HG03060 (cell line): ENCODE results near the gene TRAF2.

Source experiments
- ATAC-seq: cut with Tn5 transposase; IDR thresholded peaks from one replicate; pipeline ENCODE4 v1.9.1; 2021; ENCODE audit warnings: low read depth, moderate number of reproducible peaks; ENCODE audit not compliant: unreplicated experiment

Gene TRAF2

DNA sequence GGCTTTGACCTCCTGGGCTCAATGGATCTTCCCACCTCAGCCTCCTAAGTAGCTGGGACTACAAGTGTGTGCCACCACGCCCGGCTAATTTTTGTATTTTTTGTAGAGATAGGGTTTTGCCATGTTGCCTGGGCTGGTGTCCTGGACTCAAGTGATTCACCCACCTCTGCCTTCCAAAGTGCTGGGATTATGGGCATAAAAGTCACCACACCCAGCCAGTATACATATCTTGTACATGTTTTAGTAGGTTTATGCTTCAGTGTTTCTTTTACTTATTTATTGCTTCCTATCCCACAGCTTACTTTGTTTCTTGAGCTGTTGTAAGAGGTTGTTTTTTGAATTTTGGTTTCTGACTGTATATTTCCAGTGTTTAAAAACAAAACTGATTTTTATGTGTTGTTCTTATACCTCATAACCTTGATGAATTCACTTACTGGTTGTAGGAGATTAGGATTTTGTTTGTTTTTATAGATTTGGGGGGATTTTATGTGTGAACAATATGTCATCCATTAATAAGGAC is 45.4 kb downstream of the TRAF2 start:
- ATAC-seq, result no peak

DNA sequence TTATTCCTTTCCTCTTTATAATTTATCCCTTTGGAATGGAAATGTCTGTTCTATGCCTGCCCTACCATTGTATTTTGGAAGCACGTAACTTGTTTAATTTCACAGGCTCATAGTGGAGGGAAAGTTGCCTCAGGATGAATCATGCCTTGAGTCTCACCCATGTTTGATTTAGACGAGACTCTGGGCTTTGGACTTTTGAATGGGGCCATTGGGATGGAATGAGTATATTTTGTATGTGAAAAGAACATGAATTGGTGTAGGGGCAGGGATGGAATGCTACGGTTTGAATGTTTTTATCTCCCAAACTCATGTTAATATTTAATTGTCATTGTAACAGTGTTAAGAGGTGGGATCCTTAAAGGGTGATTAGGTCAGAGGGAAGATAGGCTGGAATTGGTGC is 48.0 kb downstream of the TRAF2 start:
- ATAC-seq, result no peak

DNA sequence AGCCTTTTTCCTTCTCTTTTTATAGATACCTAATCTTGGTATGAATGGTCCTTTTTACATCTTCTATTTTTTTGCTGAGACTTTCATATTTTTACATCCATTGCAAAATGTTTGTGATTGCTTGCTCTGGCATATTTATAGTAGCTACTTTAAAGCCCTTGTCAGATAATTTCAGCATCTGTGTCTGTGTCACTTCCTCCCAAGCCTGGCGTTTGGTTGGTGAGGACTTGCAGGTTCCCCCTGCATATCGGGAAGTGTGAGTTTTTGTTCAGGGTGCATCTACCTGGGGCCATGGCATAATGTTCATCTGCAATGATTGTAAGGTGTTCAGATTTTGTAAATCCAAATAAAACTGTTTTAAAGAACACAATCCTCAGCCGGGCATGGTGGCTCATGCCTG is 49.3 kb downstream of the TRAF2 start:
- no peak for ATAC-seq

DNA sequence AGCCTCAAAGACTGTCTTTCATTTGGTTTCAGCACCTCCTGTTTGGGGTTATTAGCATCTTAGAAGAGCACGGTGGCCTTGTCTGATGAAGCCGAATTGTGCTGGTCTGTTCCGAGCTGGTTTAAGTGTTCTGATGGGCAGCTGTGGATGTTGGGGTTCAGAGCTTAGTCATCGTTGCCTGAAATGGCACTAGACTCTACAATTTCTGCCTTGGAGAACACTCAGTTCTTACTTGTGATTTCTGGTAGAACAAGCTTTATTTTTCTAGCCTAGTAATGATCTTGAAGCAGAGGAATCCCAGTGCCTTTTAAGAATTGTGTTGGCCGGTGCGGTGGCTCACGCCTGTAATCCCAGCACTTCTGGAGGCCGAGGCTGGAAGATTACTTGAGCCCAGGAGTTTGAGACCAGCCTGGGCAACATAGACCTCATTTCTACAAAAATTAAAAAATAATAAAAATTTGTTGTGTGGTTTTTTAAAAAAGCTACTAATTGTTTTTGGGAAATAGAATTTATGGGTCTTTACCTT is 50.4 kb downstream of the TRAF2 start:
- ATAC-seq, result no peak

DNA sequence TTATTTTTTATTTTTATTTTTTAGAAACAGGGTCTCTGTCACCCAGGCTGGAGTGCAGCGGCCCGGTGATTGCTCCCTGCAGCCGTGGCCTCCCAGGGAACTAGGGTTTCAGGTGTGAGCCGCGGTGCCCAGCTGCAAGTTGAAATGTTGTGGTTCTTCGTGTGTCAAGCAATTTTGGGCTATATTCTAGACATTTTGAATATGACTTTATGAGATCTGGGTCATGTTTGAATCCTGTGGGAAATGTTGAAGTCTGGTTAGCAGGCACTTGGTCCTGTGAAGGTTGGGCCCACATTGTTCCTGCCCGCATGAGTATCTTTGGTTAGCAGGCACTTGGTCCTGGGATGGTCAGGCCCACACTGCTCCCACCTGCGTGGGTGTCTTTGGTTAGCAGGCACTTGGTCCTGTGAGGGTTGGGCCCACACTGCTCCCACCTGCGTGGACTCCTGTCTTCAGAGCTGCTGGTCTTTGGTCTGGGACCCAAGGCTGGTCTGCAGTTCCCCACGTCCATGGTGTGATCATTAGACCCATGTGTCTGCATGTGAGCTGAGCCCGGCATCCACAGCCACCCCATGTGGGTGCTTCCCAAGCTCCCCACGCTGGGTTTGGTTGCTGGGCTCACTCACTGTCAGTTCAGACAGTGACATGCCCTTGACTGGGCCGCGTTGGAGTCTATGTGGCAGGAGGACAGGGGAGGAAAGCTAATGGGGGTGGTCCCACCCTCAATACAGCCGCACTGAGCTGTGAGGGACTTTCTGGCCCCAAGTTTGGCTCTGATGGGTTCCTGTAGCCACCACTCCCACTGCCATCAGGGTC is 51.1 kb downstream of the TRAF2 start:
- ATAC-seq, result no peak

DNA sequence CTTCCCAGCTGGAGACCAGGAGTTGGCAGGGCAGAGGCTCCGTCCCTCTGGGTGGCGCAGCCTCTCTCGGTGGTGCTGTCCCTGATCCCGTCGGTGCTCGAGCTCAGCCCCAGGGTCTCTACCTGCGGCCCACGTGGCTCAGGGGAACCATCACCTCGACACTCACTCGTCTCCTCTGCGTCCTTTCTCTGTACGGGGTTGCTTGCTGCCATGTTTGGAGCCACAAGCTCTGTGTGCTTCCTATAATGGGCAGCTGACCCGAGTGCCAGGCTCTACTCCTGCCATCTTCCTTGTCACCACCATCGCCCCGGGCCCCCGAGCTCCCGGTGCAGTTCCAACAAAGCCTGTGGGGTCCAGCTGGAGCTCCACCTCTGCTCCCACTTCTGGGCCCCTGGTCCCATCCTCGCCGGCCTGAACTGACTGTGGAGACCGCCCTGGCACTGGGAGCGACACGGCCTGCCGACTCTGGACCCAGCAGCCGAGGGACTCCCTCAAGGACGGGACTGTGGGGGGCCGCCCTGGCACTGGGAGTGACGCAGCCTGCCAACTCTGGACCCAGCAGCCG is 53.2 kb downstream of the TRAF2 start:
- ATAC-seq, result no peak

DNA sequence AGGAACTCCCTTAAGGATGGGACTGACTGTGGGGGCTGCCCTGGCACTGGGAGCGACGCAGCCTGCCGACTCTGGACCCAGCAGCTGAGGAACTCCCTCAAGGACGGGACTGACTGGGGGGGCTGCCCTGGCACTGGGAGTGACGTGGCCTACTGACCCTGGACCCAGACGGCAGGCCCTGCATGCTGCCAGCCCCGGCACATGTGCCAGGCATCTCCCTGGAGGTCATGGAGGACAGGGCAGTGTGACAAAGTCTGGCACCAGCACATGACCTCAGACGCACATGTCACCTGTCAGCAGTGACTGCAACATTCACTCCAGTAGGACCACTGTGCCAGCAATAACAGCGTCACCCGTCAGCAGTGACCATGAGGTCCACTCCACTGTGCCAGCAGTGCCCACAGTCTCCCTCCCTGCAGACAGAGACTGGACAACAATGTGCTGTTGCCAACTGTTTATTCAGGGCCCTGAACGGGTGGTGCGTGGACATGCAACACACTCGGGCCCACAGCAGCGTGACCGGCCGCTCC is 53.7 kb downstream of the TRAF2 start:
- no peak for ATAC-seq

DNA sequence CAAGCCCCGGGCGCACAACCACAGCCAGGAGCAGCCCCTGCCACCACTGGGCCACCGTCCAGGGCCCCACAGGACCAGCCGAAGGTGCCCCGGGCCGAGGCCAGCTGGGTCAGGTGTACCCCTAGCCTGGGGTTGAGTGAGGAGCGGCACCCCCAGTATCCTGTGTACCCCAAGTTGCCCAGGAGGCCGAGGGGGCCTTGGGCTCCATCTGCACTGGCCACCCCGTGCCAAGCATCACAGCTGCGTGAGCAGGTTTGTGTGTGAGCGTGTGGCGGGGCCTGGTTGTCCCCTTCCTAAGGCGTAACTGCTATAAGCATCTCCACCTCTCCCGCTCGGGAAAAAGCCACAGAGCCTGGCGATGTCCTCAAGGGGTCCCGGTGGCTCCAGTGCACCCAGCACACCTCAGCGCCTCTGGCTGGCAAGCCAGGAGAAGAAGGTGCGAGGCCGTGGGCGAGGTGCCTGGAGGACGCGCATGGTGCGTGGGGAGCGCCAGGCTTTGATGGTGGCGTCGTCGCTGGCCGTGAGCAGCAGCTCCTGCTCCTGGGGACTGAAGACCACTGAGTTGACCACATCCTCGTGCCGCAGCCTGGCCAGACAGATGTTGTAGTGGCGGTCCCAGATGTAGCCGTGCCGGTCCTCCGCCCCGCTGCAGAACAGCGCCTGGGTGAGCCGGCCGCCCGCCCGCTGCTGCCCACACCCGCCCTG is 54.4 kb downstream of the TRAF2 start:
- no peak for ATAC-seq

DNA sequence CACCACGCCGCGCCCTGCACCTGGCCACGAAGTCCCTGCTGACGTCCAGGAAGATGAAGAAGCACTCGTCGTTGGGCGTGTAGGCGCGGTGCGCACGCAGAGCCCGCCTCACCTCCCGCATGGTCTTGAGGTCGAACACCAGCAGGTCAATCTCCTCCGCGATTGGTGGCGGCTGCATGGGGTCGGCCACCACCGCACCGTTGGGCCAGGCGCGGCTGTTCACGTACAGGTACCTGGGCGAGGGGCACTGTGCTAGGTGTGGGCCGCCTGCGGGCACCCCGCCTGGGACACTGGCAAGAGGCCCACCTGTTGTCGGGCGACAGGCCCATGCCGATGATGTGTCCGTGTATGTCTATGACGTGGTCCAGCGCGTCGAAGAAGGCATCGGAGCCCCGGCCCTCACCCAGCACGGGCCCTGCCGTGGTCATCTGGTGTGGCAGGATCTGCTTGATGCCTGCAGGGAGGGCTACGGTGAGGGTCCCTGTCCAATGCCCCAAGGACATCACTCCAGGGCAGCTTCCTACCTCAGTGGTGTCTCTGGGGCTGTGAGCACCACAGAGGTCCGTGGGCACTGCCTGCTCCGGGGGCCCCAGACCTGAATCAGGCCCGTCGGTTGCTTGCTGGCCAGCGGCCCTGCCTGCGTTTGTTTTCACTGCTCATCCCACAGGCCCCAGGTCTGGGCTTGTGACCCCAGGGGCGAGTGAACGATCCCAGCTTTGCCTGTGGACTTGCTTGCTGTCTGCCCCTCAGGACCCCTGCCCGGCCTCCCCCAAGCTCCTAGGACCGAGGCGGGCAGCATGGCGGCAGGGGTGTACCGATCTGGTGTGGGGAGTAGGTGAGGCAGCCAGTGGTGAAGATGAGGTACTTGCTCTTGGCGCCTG is 55.2 kb downstream of the TRAF2 start:
- no peak for ATAC-seq

DNA sequence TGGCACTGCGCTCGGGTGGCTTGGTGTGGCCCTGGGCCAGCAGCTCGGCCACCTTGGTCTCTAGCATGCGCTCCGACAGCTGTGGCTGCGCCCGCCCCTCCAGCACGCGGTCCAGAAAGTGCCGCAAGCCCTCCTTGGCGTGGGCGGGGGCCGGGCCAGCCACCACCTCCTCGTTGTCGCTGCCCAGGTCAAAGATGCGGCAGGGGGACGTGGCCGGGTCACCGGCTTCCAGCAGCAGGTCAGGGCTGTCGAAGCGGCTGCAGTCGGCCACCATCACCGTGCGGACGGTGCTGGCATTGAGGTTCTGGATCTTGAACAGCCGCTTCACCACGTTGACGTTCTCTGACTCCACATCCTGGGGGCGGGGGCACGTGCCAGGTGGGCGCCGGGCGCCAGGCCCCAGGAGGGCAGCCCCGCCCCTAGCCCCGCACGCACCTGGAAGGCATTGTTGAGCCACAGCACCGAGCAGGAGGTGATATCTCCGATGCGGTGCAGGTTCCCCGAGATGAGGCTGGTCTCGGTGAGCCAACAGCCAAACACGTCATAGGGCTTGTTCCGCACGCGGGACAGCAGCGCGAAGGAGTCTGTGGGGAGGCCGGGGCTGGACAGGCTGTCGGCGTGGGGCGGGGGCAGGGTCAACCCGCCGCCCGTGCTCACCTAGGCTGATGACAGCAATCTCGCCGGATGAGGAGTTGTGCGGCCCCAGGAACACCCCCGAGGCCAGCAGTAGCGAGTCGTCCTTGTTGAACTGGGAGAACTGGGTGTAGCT is 56.0 kb downstream of the TRAF2 start:
- ATAC-seq, result no peak

DNA sequence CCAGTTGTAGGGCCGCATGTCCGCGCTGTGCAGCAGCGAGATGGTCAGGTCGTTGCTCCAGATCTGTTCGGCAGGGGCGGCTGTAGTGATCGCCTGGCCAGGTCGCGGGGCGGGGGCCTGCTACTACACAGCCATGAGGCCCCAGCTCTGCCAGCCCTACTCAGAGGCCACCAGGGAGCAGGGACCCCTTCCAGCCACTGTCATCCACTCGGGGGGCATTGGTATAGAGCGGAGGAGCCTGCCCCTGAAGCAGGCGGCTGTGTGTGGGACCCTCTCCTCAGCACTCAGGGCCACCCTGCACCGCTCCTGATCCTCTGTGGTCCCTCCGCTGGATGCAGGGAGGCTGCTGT is 56.5 kb downstream of the TRAF2 start:
- ATAC-seq, result no peak

DNA sequence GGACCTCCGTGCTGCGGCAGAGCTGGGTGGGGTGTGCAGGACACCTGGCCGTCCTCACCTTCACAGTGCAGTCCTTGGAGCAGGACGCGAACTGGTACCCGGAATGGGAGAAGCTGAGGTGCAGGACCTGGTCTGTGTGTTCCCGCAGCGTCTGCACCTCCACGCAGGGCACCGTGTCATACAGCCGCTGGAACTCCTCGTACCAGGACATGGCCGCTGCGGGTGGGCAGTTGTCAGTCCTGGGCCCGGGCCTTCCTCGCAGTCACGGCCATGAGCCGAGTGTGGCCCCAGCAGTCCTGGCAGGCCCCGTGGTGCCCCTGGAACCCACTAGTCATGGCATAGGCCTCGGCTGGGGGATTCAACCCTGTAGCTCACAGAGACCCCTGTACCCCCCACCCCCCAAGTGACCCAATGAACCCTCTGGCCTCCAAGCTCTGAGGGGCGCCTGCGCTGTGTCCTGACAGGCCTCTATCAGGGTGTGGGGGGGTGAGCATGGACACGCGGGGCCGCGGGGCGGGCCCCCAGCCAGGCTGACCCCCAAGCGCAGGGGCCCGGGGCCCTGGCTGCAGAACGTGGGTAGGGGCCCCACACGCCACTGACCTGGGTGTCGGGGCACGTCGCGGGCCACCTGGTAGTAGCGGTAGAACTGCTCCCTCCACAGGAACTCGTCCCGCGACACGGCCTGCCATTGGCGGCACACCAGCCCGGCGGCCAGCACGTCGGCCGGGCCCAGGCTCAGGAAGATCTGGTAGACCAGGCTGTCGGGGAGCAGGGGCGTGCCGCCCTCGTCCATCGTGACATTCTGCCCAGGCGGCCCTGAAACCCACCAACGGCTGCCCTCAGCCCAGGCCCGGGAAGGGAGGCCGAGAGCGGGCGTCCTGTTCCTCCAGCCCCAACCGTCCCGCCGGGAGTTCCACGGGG is 57.2 kb downstream of the TRAF2 start:
- peak; percentile 13 for ATAC-seq

DNA sequence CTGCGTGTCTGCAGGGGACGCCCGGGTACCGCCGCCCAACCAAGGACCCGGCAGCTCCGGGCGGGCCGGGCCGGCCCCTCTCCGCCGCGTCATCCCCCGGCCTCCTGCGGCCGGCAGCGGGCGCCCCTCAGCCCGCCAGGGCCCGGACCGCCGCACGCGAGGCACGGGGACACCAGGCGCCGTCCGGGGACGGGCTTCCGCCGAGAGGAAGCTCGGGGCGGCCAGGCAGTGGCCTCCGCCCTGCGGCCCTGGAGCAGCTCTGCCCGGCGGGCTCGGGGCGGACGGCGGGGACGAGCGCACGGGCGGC is 57.8 kb downstream of the TRAF2 start:
- ATAC-seq, result peak; percentile 7

DNA sequence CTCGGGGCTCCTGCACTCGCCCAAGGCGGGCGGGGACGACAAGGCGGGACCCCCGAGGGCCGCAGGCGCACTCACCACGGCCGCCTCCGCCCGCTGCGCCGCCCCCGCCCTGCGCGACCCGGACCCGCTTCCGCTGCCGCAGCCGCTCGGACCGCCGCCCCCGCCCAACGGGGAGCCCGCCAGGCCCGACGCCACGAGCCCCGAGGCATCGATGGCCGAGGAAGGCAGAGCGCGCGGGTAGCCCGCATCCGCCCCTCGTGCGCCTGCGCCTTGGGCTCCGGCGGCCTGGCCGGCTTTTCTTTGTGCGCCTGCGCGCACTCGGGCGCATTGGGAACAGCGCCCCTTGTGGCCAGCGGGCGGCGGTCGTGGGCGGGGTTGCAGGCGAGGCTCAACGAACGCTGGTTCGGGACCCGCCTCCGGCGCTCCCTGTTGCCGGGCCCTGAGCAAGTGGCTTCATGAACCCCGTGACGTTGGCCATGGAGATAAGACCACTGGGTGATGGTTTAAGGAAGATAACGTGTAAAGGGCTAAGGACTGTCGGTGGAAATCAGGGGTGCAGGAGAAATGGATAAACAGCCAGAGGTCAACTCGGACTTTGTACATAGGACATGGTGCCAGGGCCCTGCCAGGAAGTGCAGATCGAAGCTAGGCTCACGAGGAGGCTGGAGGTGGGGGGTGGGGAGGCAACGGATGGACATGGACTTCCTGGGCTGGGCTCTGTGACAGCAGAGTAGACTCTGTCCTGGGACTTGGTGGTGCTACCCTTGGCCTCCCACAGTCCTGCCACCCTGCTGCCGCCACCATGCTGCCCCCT is 58.4 kb downstream of the TRAF2 start, which contains the start of the genes C8G and FBXW5:
TSS of gene C8G (plus strand) at position 725 of the 814 bp plus-strand sequence. CDS start at position 803, 78 bp downstream.
TSS of gene FBXW5 (minus strand) at position 220 of the 814 bp plus-strand sequence. CDS start 655 bp downstream, outside the sequence.
- peak; percentile 62 for ATAC-seq

DNA sequence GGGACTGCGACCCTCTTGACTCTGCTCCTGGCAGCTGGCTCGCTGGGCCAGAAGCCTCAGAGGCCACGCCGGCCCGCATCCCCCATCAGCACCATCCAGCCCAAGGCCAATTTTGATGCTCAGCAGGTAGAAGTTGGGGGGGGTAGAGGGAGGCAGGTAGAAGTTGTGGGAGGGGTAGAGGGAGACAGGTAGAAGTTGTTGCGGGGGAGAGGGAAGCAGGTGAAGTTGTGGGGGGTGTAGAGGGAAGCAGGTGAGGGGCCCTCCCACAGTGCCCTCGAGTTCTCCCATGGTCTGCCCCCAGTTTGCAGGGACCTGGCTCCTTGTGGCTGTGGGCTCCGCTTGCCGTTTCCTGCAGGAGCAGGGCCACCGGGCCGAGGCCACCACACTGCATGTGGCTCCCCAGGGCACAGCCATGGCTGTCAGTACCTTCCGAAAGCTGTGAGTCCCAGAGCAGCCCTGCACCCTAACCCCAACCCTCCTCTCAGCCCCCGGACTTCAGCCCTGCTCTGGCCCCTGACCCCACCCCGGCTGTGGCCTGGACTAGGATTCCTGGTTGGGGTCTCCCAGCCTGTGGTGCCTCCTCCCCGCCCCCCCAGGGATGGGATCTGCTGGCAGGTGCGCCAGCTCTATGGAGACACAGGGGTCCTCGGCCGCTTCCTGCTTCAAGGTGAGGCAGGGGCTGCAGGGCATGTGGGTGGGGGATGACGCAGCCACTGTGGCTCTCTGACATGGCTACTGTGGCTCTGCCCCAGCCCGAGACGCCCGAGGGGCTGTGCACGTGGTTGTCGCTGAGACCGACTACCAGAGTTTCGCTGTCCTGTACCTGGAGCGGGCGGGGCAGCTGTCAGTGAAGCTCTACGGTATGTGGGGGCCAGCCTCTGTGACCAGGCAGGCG is 59.3 kb downstream of the TRAF2 start:
- no peak for ATAC-seq

DNA sequence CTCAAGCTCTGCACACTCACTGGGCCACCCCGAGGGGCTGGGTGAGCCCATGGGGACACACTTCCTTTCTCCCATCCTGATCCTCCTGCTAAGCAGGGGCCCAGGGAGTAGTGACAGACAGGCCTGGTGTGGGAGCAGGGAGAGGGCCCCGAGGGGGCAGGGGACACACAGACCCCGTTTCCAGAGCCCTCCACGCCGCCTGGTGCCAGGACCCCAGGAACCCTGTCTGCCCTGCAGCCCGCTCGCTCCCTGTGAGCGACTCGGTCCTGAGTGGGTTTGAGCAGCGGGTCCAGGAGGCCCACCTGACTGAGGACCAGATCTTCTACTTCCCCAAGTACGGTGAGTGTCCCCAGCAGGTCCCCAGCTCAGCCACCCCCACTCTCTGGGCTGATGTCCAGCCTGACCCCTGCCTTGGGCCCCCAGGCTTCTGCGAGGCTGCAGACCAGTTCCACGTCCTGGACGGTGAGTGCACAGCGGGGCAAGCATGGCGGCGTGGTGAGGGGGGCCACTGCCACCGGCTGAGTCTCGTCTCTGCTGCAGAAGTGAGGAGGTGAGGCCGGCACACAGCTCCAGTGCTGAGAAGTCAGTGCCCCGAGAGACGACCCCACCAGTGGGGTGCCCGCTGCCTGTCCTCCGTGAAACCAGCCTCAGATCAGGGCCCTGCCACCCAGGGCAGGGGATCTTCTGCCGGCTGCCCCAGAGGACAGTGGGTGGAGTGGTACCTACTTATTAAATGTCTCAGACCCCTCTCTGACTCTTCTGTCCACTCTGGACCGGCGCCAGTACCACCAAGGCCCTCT is 60.1 kb downstream of the TRAF2 start:
- ATAC-seq, result no peak
